ENCODE measurements around the gene MYOD1. TPM values are rescaled to one million over a fixed set of nuclear protein-coding genes. Genes with fewer than 3 reads are reported as not detected.

The MYOD1 gene
- polyA plus RNA-seq, 4 donors, result 0.15 TPM; not detected in 3

DNA sequence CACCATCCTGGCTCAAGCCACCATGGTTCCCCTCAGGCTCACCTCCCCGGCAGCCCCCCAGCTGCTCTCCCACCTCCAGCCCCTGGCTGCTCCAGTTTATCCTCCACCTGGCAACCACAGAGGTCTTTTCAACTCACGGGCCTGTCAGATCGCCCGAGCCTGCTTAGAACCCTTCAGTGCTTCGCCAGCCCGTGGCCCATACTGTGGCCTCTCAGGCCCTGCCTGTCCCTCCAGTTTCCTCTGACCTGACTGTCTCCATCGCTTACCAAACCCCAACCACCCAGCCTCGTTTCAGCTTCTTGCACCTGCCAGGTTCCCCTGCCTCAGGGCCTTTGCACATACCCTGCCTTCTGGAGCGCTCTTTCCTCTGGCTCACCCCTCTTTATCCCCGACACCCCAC, 22.1 kb downstream of the MYOD1 start:
- no peaks in the 10 kb centered on the region for H3K36me3 ChIP-seq (ENCODE audit: control insufficient read depth in 3 of 3, insufficient read depth in 2 of 3, low read depth in 1 of 3, low read length in 3 of 3)
- H3K4me3 ChIP-seq (ENCODE audit: low read depth in 1 of 3, low read length in 3 of 3), result no peak overlapping the region
- no peaks in the 10 kb centered on the region for H3K9me3 ChIP-seq (ENCODE audit: control insufficient read depth in 2 of 2, insufficient read depth in 1 of 2, low read depth in 1 of 2, low read length in 1 of 2)
- H3K27ac ChIP-seq (ENCODE audit: low read depth in 1 of 3, low read length in 2 of 3), result no peak overlapping the region
- H3K4me1 ChIP-seq (ENCODE audit: control insufficient read depth in 3 of 3, insufficient read depth in 2 of 3, low read depth in 1 of 3, low read length in 2 of 3), result no peaks in the 10 kb centered on the region
- peaks cover under 1 to 36% (median 25%) of the 10 kb centered on the region in 3 donors for H3K27me3 ChIP-seq (ENCODE audit: control insufficient read depth in 3 of 3, insufficient read depth in 3 of 3, low read length in 3 of 3)
- WGBS, 3 donors, result 86 to 90% (median 88%) methylated on average over 10 of the region's 10 CpGs
- no peak for FAIRE-seq
- DNase-seq, result no peak

DNA sequence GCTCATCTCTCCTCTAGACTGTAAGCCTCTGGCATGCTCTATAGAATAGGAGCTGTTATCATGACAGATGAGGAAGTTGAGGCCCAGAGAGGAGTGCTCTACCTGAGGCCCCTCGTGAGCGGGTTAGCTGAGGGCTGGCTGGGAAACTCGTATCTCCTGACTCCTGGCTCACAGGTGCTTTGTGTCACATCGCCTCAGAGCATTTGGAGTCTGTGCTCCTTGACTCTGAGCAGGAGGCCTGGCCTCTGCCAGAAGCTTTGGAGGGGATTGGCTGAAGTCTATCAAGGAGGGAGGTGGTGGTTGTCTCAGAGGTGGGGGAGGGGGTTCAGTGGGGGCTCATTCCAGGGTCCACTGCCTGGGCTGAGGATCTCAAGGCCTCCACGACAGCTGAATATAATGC, 22.6 kb downstream of the MYOD1 start:
- Histone ChIP-seq H3K27me3 (ENCODE audit: control insufficient read depth in 3 of 3, insufficient read depth in 3 of 3, low read length in 3 of 3) (peaks cover 0 to 31% (median 19%) of the 10 kb centered on the region in 3 donors), H3K27ac (ENCODE audit: low read depth in 1 of 3, low read length in 2 of 3) (no peak overlapping the region), H3K4me1 (ENCODE audit: control insufficient read depth in 3 of 3, insufficient read depth in 2 of 3, low read depth in 1 of 3, low read length in 2 of 3) (no peaks in the 10 kb centered on the region), H3K36me3 (ENCODE audit: control insufficient read depth in 3 of 3, insufficient read depth in 2 of 3, low read depth in 1 of 3, low read length in 3 of 3) (no peaks in the 10 kb centered on the region), H3K4me3 (ENCODE audit: low read depth in 1 of 3, low read length in 3 of 3) (no peak overlapping the region), H3K9me3 (ENCODE audit: control insufficient read depth in 2 of 2, insufficient read depth in 1 of 2, low read depth in 1 of 2, low read length in 1 of 2) (no peaks in the 10 kb centered on the region)
- DNase-seq, result no peak
- FAIRE-seq, result no peak
- 73 to 83% (median 78%) methylated on average over 5 of the region's 5 CpGs for WGBS, 3 donors

DNA sequence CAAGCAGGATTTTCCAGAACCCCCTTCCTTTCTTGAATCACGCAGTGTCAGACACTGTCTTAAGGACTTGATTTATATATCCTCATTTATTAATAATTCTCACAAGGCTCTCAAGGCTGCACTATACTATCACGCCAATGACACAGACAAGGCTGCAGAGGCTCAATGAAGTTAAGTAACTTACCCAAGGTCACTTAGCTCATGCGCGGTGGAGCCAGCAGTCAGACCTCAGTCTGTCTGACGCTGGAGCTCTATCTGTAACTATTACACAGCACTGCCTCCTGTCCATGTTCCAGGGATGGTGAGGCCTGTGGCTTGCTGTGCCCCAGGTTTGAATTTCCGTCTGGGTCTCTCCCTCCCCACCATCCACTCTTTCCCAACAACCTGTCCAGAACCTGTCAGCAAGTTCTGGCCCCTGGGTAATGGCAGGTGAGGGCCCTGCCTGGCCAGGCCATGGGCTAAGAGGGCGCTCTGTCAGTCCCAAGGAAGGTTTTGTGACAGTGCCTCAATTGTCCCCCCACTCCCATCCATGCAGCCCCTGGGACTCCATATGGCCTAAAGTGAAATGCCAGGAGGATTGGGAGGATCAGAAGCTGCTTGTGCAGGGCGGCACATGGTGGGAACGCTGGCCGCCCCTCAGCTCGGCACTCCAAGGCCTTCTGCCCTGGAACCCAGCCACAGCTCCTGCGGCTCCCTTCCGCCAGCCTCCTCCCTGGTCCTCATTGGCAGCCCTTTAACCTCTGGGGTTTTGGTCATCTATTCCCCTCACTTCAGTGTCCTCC, 23.8 kb downstream of the MYOD1 start:
- Histone ChIP-seq H3K27me3 (ENCODE audit: control insufficient read depth in 3 of 3, insufficient read depth in 3 of 3, low read length in 3 of 3) (peaks cover 0 to 22% (median 10%) of the 10 kb centered on the region in 3 donors), H3K4me1 (ENCODE audit: control insufficient read depth in 3 of 3, insufficient read depth in 2 of 3, low read depth in 1 of 3, low read length in 2 of 3) (no peaks in the 10 kb centered on the region), H3K9me3 (ENCODE audit: control insufficient read depth in 2 of 2, insufficient read depth in 1 of 2, low read depth in 1 of 2, low read length in 1 of 2) (no peaks in the 10 kb centered on the region), H3K27ac (ENCODE audit: low read depth in 1 of 3, low read length in 2 of 3) (no peak overlapping the region), H3K4me3 (ENCODE audit: low read depth in 1 of 3, low read length in 3 of 3) (no peak overlapping the region), H3K36me3 (ENCODE audit: control insufficient read depth in 3 of 3, insufficient read depth in 2 of 3, low read depth in 1 of 3, low read length in 3 of 3) (no peaks in the 10 kb centered on the region)
- DNase-seq, result no peak
- WGBS, 3 donors, result 83 to 84% (median 84%) methylated on average over 13 of the region's 13 CpGs
- no peak for FAIRE-seq

DNA sequence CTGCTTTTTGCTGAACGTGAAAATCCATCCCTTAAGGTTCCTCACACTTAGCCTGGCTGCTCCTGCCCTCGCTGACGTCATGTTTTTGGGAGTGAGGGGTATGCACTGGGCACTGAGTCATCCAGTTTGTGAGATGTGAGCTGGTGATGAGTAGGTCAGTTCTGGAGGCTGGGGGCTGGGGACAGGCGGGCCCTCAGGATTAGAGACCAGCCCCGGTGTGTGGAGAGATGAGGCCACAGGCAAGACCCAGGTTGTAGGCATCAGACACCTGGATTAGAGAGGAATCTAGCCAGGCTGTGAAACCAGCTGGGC, 24.4 kb downstream of the MYOD1 start:
- WGBS, 3 donors, result 71 to 81% (median 76%) methylated on average over 5 of the region's 5 CpGs
- H3K4me1 ChIP-seq (ENCODE audit: control insufficient read depth in 3 of 3, insufficient read depth in 2 of 3, low read depth in 1 of 3, low read length in 2 of 3), result no peaks in the 10 kb centered on the region
- no peaks in the 10 kb centered on the region for H3K36me3 ChIP-seq (ENCODE audit: control insufficient read depth in 3 of 3, insufficient read depth in 2 of 3, low read depth in 1 of 3, low read length in 3 of 3)
- FAIRE-seq (no peak), DNase-seq (no peak)
- no peak overlapping the region for H3K27ac ChIP-seq (ENCODE audit: low read depth in 1 of 3, low read length in 2 of 3)
- H3K9me3 ChIP-seq (ENCODE audit: control insufficient read depth in 2 of 2, insufficient read depth in 1 of 2, low read depth in 1 of 2, low read length in 1 of 2), result no peaks in the 10 kb centered on the region
- no peak overlapping the region for H3K4me3 ChIP-seq (ENCODE audit: low read depth in 1 of 3, low read length in 3 of 3)
- peaks cover 0 to 17% (median 10%) of the 10 kb centered on the region in 3 donors for H3K27me3 ChIP-seq (ENCODE audit: control insufficient read depth in 3 of 3, insufficient read depth in 3 of 3, low read length in 3 of 3)

DNA sequence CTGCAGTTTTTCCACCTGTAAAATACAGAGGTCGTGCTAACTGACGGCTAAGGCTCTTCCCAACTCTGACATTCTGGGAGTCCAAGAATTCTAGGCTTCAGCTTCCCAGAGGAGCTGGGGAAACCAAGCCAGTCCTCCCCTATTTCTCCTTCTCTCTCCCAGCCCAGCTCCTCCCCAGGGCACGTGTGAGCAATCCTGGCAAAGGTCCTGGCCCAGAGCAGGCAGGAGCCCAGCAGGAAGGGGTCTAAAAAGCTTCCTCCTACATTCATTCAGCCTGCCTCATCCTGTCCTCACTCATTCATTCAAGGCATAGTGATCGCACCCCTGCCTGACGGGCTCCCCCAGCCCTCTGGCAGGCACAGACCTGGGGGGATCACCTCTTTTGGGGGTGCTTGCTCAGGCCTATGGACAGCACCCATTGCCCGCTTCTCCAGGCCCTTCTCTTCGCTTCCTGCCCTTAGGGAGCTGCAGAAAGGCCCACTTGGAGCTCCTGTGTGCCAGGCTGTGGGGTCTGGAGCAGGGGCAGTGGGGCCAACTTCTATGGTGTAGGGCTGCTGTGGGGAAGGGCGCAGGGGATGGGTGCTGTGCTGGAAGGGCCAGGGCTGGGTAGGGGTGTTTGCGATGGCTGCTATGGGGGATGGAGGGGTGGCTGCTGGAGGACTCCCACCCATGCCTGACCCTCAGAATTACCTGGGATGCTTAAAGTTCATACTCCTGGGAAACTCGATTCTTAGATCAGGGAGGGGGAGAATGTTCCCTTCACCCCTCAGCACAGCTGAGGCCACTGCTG, 25.0 kb downstream of the MYOD1 start:
- FAIRE-seq, result no peak
- WGBS, 3 donors, result 73 to 76% (median 73%) methylated on average over 10 of the region's 10 CpGs

DNA sequence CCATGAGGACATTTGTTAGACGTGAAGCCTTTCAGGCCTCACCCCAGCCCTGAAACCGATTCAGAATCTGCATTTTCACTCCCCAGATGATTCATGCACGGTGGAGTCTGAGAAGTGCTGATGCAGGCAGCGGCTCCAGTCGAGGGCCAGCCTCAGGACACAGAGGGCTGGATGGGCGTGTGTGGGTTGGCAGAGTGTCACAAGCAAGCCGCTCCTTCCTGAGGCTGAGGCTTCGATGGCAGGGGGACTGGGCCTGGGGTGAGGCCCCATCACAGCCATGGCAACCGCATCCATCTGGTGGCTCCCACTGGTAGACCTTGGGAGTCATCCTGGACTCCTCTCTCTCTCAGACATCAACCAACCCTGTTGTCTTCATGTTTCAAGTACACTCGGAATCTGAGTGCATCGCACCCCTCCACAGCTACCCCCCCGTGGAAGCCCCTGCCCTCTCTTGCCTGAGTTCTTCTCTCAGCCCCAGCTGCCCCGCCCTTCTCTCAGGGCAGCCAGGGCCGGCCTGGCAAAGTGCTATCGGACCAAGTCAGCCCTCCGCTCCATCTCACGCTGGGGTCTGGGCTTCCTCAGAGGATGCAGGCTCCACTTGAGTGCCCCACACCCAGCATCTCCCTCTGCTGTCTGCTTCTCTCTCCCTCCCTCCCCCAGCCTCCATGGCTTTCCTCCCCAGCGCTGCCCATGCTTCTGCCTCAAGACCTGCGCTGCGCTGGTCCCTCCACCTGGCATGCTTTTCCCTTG, 25.8 kb downstream of the MYOD1 start:
- H3K27me3 ChIP-seq (ENCODE audit: control insufficient read depth in 3 of 3, insufficient read depth in 3 of 3, low read length in 3 of 3), result peaks cover 0 to 6% (median 2%) of the 10 kb centered on the region in 3 donors
- no peaks in the 10 kb centered on the region for H3K9me3 ChIP-seq (ENCODE audit: control insufficient read depth in 2 of 2, insufficient read depth in 1 of 2, low read depth in 1 of 2, low read length in 1 of 2)
- no peaks in the 10 kb centered on the region for H3K36me3 ChIP-seq (ENCODE audit: control insufficient read depth in 3 of 3, insufficient read depth in 2 of 3, low read depth in 1 of 3, low read length in 3 of 3)
- no peak overlapping the region for H3K4me3 ChIP-seq (ENCODE audit: low read depth in 1 of 3, low read length in 3 of 3)
- FAIRE-seq, result no peak
- H3K27ac ChIP-seq (ENCODE audit: low read depth in 1 of 3, low read length in 2 of 3), result no peak overlapping the region
- peaks cover 0 to 6% (median 0%) of the 10 kb centered on the region in 3 donors for H3K4me1 ChIP-seq (ENCODE audit: control insufficient read depth in 3 of 3, insufficient read depth in 2 of 3, low read depth in 1 of 3, low read length in 2 of 3)
- DNase-seq, result no peak
- 75 to 81% (median 77%) methylated on average over 20 of the region's 20 CpGs for WGBS, 3 donors

More for the DNA sequence above, 25.0 kb downstream of the MYOD1 start:
- Histone ChIP-seq H3K4me1 (ENCODE audit: control insufficient read depth in 3 of 3, insufficient read depth in 2 of 3, low read depth in 1 of 3, low read length in 2 of 3) (no peaks in the 10 kb centered on the region), H3K27me3 (ENCODE audit: control insufficient read depth in 3 of 3, insufficient read depth in 3 of 3, low read length in 3 of 3) (peaks cover 0 to 11% (median 10%) of the 10 kb centered on the region in 3 donors), H3K27ac (ENCODE audit: low read depth in 1 of 3, low read length in 2 of 3) (no peak overlapping the region), H3K4me3 (ENCODE audit: low read depth in 1 of 3, low read length in 3 of 3) (no peak overlapping the region), H3K36me3 (ENCODE audit: control insufficient read depth in 3 of 3, insufficient read depth in 2 of 3, low read depth in 1 of 3, low read length in 3 of 3) (no peaks in the 10 kb centered on the region), H3K9me3 (ENCODE audit: control insufficient read depth in 2 of 2, insufficient read depth in 1 of 2, low read depth in 1 of 2, low read length in 1 of 2) (no peaks in the 10 kb centered on the region)
- no peak for DNase-seq

DNA sequence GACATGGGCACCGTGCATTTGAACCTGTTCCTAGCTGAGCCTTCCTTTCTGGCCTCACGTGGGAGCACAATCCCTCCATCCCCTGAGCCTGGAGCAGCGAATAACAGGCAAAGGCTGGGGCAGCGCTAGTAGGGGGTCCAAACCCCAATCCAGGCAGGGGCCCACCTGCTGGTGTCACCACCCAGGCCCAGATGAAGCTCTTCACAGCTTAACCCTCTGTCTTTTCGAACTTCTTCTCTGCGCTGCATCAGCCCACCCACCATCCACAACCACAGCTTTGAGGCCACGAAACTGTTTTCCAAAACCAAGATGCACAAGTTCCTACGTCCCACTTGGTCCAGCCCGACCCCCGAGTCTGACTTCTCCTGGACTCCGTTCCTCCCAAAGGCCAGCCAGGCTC, 26.7 kb downstream of the MYOD1 start:
- Histone ChIP-seq H3K27me3 (ENCODE audit: control insufficient read depth in 3 of 3, insufficient read depth in 3 of 3, low read length in 3 of 3) (peaks cover 0 to 4% (median 2%) of the 10 kb centered on the region in 3 donors), H3K36me3 (ENCODE audit: control insufficient read depth in 3 of 3, insufficient read depth in 2 of 3, low read depth in 1 of 3, low read length in 3 of 3) (no peaks in the 10 kb centered on the region)

More for the DNA sequence above, 26.7 kb downstream of the MYOD1 start:
- Histone ChIP-seq H3K27ac (ENCODE audit: low read depth in 1 of 3, low read length in 2 of 3) (no peak overlapping the region), H3K4me3 (ENCODE audit: low read depth in 1 of 3, low read length in 3 of 3) (no peak overlapping the region), H3K4me1 (ENCODE audit: control insufficient read depth in 3 of 3, insufficient read depth in 2 of 3, low read depth in 1 of 3, low read length in 2 of 3) (peaks cover 0 to 6% (median 0%) of the 10 kb centered on the region in 3 donors), H3K9me3 (ENCODE audit: control insufficient read depth in 2 of 2, insufficient read depth in 1 of 2, low read depth in 1 of 2, low read length in 1 of 2) (no peaks in the 10 kb centered on the region)
- no peak for FAIRE-seq
- WGBS, 3 donors, result 73 to 78% (median 75%) methylated on average over 11 of the region's 11 CpGs
- DNase-seq, result no peak
